ENCODE measurements around the gene LUC7L3. TPM values are rescaled to one million over a fixed set of nuclear protein-coding genes. Genes with fewer than 3 reads are reported as not detected.

LUC7L3 gene
- total and polyA plus RNA-seq, 2 of the 13 experiments (the other 11 are each of a cell fraction or from before 2014, with no cell fraction given): 108 to 120 TPM

GRCh38 chr17:50739098-50739497 lies 19.7 kb downstream of the LUC7L3 start:
- Histone ChIP-seq H3K27me3 (ENCODE audit: control insufficient read depth in 1 of 2, insufficient read depth in 2 of 2, low read length in 2 of 2) (no peaks in the 10 kb centered on the region), H3K9me3 (ENCODE audit: low read length) (no peaks in the 10 kb centered on the region), H3K27ac (ENCODE audit: extremely low read length, insufficient read depth, low read length) (no peak overlapping the region), H3K4me2 (ENCODE audit: low read depth, low read length) (no peak overlapping the region), H3K36me3 (replicated peaks in 1 of 2; ENCODE audit: control insufficient read depth in 1 of 2, insufficient read depth in 2 of 2, low read length in 2 of 2) (peaks cover 35 to 72% of the 10 kb centered on the region in 2 experiments), H3K4me3 (replicated peaks in 1 of 3; ENCODE audit: insufficient read depth in 1 of 3, low read depth in 2 of 3, low read length in 3 of 3) (no peak overlapping the region), H3K9ac (ENCODE audit: insufficient read depth, low read depth, low read length) (no peak overlapping the region), H3K79me2 (ENCODE audit: insufficient read depth, low read length) (peaks cover 74% of the 10 kb centered on the region), H4K20me1 (ENCODE audit: insufficient read depth, low read length) (peaks cover 48% of the 10 kb centered on the region), H2AFZ (ENCODE audit: low read length) (no peak overlapping the region), H3K4me1 (ENCODE audit: insufficient read depth, low read length) (peaks cover 8% of the 10 kb centered on the region; the same call in 1 of the 2 replicates)
- in situ Hi-C loops (cut with HindIII; ENCODE audit: extremely low pct_ligation_motif_present, low pct_unique_long_range_greater_than_20kb) (no loop called here), intact Hi-C loops (cut with micrococcal nuclease; ENCODE audit: unreplicated experiment) (no loop called here)
- BruUV-seq (replicated peaks): no TSS peak
- CTCF ChIA-PET (ENCODE audit: low intra/inter-chr PET ratio, low total read pairs): no interaction called here
- TF ChIP-seq PAWR (CRISPR knock-in tag; IDR thresholded peaks at IDR 0.05; ENCODE audit: borderline replicate concordance): no peak
- TF ChIP-seq HES4 (CRISPR knock-in tag; IDR thresholded peaks at IDR 0.05; ENCODE audit: borderline replicate concordance): no peak
- TF ChIP-seq ONECUT2 (CRISPR knock-in tag; IDR thresholded peaks at IDR 0.05): no peak
- no peak for TF ChIP-seq SOX6 (IDR thresholded peaks at IDR 0.05)
- no peak for TF ChIP-seq SOX6 (CRISPR knock-in tag; IDR thresholded peaks at IDR 0.05)
- no peak for TF ChIP-seq GRHL1 (CRISPR knock-in tag; conservative IDR thresholded peaks at IDR 0.05)
- no peak for TF ChIP-seq MIER2 (CRISPR knock-in tag; IDR thresholded peaks at IDR 0.05)
- TF ChIP-seq ZNF276 (CRISPR knock-in tag; IDR thresholded peaks at IDR 0.05; ENCODE audit: low read depth): no peak
- no peak for TF ChIP-seq YEATS4 (CRISPR knock-in tag; IDR thresholded peaks at IDR 0.05; ENCODE audit: borderline replicate concordance)
- TF ChIP-seq HOMEZ (CRISPR knock-in tag; IDR thresholded peaks at IDR 0.05; ENCODE audit: low read depth): no peak
- no peak for TF ChIP-seq TOE1 (CRISPR knock-in tag; IDR thresholded peaks at IDR 0.05)
- no peak for TF ChIP-seq RBM39 (IDR thresholded peaks at IDR 0.05; ENCODE audit: low read depth, low read length, poor library complexity, severe bottlenecking)
- no peak for TF ChIP-seq TSC22D2 (CRISPR knock-in tag; IDR thresholded peaks at IDR 0.05; ENCODE audit: borderline replicate concordance)
- no peak for TF ChIP-seq ZNF761 (CRISPR knock-in tag; conservative IDR thresholded peaks at IDR 0.05)
- no peak for TF ChIP-seq CCAR2 (optimal IDR thresholded peaks at IDR 0.05; ENCODE audit: low read depth, low read length)
- no peak for TF ChIP-seq GPBP1L1 (CRISPR knock-in tag; IDR thresholded peaks at IDR 0.05)
- POLR2A ChIA-PET: no interaction called here
- ATAC-seq (no peak), FAIRE-seq (no peak), DNase-seq (ENCODE audit: low spot score) (no peak)
- 55% methylated on average over 2 of the region's 2 CpGs for WGBS (ENCODE audit: low lambda C conversion rate)
